ENCODE results near the gene RGPD5. TPM values are rescaled to one million over a fixed set of nuclear protein-coding genes. Genes with fewer than 3 reads are reported as not detected.
"Not testable (repeated sequence)": the region's sequence is repeated elsewhere in the genome, so short reads cannot be mapped to it uniquely, and the experiment has no call there.

RGPD5 gene
- total RNA-seq, 1 donor from 2014 or later, result 40.7 TPM

DNA sequence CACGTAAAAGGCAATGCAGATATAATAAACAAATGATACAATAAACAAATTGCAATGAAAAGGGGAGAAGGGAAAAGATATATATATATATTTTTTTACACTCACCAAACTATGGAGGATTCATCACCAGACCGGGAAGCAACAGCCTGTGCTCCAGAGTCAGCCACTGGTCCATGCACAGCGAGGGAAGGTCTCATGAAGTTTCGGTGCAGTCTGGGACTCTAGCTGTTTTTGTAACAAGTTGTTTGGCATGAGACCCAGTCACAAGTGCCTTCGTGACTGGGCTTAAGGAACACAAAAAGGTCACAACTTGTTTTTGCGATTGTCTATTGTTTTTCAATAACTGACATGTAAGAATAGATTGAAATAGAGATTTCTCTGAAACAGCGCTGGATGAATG, 99.6 kb downstream of the RGPD5 start:
- DNase-seq (ENCODE audit: low read depth), result not testable (repeated sequence)

DNA sequence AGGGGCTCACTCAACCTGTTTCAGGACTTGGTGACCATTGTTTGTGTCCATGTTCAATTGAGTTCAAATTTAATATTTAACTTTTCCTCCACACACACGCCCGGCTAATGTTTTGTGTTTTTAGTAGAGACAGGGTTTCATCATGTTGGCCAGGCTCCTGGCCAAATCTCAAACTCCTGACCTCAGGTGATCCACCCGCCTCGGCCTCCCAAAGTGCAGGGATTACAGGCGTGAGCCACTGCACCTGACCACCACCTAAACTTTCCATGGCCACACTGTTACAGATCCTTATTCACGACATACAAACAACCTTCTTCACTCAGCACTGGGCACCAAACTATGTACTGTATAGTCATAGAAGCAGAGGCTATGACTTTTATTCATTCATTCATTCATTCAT, 100.0 kb downstream of the RGPD5 start:
- not testable (repeated sequence) for DNase-seq (ENCODE audit: low read depth)

DNA sequence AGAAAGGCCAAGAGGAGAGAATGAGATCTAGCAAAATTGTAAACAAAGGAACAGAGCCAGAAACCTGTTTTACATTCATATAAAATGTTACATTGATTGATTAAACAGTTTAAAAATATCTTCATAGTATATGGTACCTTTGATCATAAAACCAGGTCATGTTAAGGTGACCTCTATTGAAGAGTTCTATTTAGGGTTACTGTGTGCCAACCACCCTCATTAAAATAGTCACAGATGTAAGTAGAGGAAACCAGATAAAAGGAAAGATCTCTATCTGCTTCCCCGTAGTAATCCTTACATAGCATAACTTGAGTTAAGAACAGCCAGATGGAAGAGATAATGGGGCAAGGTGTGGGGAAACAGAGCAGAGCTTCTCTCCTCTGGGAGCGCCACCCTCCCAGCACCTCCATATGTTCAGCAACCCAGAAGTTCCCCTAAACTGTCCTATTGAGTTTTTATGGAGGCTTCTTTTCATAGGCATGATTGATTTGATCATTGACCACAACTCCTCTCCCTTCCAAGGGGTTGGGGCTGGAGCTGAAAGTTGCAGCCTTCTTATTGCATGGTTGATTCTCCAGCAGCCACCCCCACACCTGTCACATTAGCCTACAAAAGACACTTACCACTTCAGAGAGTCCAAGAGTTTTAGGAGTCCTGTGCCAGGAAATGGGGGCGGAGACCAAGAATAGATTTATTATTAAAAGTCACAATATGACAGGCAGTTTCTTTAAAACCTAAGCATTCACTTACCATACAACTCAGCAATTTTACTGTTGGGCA, 101.2 kb downstream of the RGPD5 start:
- DNase-seq (ENCODE audit: low read depth), result not testable (repeated sequence)

DNA sequence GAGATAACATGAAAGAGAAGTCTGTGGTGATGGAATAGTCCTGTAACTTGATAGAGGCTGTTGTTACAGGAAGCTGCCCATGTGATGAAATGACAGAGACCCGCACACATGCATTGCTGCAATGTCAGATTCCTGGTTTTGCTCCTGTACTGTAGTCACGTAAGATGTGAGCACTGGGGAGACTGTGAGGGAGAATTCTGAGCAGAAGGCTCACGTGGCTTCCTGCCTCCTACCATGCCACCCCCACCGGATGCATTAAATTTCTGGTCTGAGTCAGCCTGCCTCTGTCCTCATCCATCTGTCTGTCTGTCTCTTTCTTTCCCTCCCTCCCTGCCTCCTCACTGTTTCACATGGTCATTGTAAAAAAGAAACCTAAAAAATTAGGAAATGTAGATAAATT, 102.1 kb downstream of the RGPD5 start:
- DNase-seq (ENCODE audit: low read depth), result not testable (repeated sequence)

DNA sequence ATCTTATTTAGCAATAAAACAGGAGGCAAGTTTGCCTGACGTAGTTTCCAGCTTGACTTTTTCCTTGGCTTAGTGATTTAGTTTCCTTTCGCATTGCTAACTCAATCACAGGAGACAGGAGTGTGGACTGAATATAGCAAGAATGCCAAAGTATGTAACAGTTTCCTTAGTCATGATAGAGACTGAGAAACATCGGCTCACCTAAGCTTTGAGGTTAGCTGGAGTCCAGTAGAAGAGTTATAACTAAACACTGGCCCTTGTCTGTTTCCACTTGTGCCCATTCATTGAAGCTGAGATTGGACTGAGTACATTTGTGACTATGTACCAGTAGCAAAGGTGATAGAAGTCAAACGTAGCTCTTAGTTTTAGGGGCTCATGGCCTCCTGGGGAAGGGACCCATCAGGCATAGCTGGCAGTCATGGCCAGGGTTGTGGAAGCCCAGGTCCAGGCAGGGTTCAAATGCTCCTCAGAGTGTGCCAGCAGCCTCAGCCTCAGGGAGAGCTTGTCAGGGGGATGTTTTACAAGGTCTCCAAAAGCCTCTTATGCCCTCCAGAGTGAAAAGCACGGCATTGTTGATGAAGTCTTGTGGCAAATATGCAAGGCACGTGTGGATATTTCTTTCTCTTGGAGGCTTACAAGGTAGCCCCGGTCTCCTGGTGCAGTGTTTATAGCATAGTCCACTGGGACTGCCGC, 103.8 kb downstream of the RGPD5 start:
- not testable (repeated sequence) for DNase-seq (ENCODE audit: low read depth)

DNA sequence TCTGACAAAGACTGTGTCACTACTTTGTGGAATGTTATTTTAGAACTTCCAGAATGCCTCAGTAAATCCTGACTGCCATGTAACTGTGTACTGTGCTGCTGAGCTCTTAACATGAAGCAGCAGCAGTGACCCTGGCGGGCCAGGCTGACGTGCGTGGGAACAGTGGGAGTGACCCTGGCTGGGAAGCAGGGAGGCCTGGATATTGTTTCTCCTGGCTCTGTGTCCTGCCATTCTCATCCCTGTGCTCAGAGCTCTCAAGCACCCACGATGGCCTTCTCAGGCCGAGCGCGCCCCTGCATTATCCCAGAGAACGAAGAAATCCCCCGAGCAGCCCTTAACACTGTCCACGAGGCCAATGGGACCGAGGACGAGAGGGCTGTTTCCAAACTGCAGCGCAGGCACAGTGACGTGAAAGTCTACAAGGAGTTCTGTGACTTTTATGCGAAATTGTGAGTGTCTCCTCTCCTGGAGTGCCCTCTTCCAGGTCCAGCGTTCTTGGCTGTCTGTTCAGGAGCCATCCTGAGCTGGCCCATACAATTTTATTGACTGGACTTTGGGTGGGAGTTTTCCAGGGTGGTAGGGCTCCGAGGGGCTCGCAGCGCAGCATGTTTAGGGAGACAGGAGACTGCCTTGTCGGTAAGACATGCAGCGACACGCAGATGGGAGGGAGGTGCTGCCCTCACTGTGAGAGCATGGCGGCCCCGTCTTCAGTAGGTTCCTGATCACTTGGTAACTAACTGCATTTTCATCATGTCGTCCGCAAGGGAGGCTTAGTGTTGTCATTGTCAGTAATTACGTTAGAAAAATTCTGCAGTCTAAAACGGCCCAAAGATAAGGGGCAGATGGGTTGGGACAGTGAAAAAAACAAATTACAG, 104.6 kb downstream of the RGPD5 start, which contains the start of gene LIMS3:
TSS of gene LIMS3 (plus strand) at position 227 of the 875 bp plus-strand sequence. CDS start at position 268, 41 bp downstream.
- DNase-seq (ENCODE audit: low read depth), result not testable (repeated sequence)

DNA sequence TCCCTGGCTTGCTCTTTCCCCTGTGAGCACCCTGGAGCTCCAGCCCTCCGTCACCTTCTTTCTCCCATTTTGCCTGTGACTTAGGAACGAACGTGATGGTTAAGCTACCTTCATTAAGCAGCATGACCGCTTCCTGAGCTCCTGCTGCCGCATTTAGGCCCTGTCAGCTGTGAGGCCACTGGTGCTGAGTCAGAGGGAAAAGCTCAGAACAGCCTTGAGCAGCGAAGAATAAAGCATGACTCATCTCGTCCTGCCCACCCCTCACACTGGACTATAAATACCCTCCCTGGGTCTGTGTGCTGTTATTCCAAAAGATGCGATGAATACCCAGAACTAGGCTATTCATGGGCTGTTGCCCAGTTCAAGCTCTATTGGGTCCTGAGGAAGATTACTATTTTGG, 111.7 kb downstream of the RGPD5 start:
- not testable (repeated sequence) for DNase-seq (ENCODE audit: low read depth)

Other genes with a start within 250 kb of the RGPD5 start
- gene SEPTIN10, start 180.3 kb upstream of the RGPD5 start, total RNA-seq, result 95.7 and 122 TPM in 2 replicates
- 20.7 and 23.4 TPM in 2 replicates for gene SOWAHC, start 179.9 kb upstream of the RGPD5 start, total RNA-seq
- 7.5 TPM in 1 of 2 replicates, not detected in the other for gene LIMS3, start 104.4 kb downstream of the RGPD5 start, total RNA-seq

Measured in renal cortical epithelial cell (primary cell).